ENCODE results near the gene LRIG1.

- TF ChIP-seq CTCF (IDR thresholded peaks at IDR 0.05), result no peak
- TF ChIP-seq POLR2A (IDR thresholded peaks at IDR 0.05), result no peak
Measured at GRCh38 chr3:66432041-66432766, 68.6 kb downstream of the LRIG1 start.
